Activated CD4-positive, CD25-positive, alpha-beta regulatory T cell treated with anti-CD3 and anti-CD28 coated beads, Interleukin-2, amount 50 U/mL, for 16 hours (primary cell): ENCODE data around the gene ABCA5.

Experiments
- DNase-seq: peaks from one replicate; pipeline ENCODE4 v3.0.0-alpha.2; 2020; ENCODE audit warnings: low read depth, low spot score

ABCA5 gene

GRCh38 chr17:69254187-69254586 is 72.7 kb downstream of the ABCA5 start:
- DNase-seq = no peak

GRCh38 chr17:69250641-69251040 is 76.3 kb downstream of the ABCA5 start:
- no peak for DNase-seq

GRCh38 chr17:69246726-69247375 is 80.1 kb downstream of the ABCA5 start:
- no peak for DNase-seq

DNA sequence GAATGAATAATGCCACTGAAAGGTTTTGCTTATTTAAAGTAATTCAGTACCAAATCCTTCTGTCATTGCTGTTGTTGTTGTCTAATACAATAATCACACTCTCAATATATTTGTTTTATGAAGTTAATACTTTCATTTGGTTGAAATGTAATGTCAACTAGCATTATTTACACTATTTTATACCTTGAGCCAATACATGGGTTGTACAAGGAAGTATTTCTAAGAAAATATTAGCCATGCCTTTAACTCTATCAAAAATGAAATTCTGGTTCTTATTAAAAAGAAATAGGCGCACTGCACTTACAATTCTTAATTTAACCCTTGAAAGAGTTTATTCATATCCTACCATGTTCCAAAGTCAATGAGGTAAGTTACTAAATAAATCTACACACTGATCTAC is 80.7 kb downstream of the ABCA5 start:
- no peak for DNase-seq

- DNase-seq = no peak
Observed at GRCh38 chr17:69245617-69246016, 81.3 kb downstream of the ABCA5 start.

DNA sequence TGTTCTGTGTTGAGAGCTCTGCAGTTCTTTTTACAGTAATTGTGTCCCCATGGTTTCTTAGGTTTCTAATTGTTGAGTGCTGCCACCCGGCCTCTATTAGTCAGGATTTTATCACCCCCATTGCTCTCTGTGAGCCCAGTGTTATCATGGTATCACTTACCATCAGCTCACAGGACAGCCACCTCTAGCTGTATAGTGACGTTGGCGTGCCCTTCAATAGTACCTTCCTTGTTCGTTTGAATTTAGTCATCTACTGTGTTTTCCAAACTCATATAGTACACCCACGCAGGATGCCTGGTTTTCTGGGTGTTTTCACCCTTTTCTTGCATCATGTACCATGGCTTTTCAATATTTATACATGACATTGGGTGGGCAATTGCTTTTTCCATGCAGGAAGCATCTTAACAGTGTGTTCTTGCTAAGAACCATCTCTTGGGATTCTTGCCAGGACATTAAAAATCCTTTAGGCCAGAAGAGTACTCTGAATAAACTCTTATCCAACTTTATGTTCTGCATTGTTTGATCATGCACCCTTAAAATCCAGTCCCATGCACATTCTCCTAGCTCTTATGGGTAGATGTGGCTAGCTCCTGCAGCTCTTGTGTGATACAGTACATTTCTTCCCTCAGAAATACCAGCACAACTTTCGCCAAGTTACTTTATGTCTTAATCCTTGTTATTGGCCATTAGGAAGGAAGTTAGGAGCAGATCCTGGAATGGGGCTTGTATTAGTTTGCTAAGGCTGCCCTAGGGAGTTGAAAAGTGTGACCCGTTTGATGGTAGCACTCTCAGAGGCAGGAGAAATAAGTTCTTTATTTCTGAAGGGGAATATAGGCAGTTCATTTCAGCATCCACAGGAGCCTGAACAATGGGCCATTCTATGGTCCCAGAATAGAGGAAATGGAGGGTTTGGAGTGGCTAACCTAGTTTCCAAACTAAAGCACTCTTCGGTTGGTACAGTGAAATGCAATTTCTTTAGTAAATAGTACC is 87.0 kb downstream of the ABCA5 start:
- DNase-seq = no peak

- no peak for DNase-seq
Observed at GRCh38 chr17:69236946-69237345, 90.0 kb downstream of the ABCA5 start.

DNA sequence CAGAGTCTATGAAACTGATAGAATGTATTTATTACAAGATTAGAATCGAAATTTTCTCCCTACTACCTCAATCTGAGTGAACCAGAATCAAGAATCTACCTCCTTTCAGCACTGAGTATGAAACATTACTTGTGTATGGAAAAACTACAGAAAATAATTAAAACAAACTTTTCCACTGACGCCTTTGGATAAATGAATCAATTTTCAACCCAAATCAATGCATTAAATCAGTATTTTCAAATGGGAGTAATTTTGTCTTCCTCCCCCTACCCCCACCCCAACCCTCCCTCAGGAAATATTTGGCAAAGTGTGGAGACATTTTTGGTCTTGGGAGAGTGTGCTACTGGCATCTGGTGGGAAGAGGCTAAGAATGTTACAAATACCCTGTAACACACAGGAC is 90.5 kb downstream of the ABCA5 start:
- no peak for DNase-seq

GRCh38 chr17:69235338-69236058 is 91.4 kb downstream of the ABCA5 start:
- DNase-seq = peak; percentile 16

GRCh38 chr17:69232650-69233049 is 94.3 kb downstream of the ABCA5 start:
- DNase-seq = no peak

GRCh38 chr17:69231521-69231920 is 95.4 kb downstream of the ABCA5 start:
- no peak for DNase-seq

DNA sequence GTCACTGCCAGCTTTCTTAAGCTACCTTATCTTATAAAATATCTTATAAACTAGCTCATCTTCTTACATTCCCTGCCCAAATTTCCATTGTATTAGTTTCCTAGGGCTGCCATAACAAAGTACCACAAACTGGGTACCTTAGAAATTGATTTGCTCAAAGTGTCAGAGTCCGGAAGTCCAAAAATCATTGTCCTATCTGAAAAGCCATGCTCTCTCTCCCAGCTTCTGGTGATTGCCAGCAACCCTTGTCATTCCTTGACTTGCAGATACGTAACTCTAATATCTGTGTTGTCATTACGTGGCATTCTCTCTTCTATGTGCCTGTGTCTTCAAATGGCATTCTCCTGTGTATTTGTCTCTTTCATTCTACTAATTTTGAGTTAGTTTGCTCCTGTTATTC is 96.0 kb downstream of the ABCA5 start:
- no peak for DNase-seq

- DNase-seq = no peak
Observed at GRCh38 chr17:69228576-69228975, 98.4 kb downstream of the ABCA5 start, which contains the start of gene ABCA10. Gene ABCA10 (minus strand): TSS chr17:69228824. CDS start chr17:69225358, 3,466 bp downstream.

DNA sequence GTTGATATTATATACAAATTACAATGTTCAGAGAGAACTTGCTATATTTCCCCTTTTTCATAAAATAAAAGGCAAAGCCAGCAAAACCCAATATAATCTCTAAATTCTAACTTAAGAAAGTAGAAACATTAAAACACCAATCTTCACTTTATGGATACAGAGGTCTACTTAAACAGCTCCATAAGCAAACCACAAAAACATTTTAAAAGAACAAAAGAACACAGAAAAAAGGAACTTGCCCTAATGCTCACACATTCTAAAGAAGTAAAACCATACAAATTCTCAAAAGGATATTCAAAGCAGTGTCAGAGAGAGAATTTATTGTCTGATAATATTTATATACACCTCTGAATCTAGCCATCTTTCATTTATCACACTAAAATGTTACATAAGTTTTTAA is 98.9 kb downstream of the ABCA5 start:
- no peak for DNase-seq

- DNase-seq = no peak
Observed at GRCh38 chr17:69227541-69227940, 99.4 kb downstream of the ABCA5 start.

- no peak for DNase-seq
Observed at GRCh38 chr17:69223809-69224208, 103.1 kb downstream of the ABCA5 start.

DNA sequence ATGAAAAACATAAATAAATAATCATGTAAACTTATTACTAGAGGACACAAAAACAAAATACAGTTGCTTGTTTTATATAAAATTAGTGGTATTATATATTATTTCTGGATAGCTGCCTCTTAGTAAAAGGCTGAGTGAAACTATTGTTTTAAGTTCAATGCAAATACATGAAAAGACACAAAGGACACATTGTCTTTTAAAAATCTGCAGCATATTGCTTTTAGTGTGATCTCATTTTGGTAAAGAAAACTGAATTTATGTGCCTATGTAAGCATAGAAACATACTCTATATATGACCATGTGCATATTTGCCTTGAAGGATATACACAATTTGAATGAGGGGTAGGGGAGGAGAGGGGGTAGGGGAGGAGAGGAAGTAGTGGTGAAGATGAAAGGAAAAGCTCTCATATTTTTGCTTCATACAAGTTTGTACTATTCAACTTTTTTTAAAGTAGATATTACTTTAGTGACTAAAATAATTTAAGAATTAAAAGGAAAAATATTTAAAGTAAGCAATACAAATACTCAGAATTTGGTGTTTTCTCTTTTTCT is 104.2 kb downstream of the ABCA5 start:
- DNase-seq = no peak

DNA sequence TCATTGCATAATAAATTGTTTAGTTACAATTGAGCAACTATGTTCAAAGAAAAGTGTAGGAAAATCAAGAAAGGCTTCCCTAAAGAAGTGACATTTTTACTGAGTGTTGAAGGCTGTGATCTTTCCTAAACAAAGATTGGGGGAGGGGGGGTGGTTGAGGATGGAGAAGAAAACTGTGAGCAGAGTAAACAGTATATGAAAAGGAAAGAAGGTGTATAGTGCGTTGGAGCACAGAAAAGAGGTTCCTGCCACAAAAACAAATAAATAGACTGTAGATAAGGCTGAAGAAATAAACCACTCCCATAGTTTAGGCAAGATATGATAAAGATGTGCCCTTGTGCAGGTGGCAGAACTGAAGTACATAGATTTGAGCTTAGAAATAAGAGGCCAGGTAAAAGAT is 106.8 kb downstream of the ABCA5 start:
- DNase-seq = no peak

GRCh38 chr17:69218986-69219385 is 107.9 kb downstream of the ABCA5 start:
- DNase-seq = no peak

- no peak for DNase-seq
Observed at GRCh38 chr17:69213059-69213813, 113.7 kb downstream of the ABCA5 start.

- DNase-seq = no peak
Observed at GRCh38 chr17:69208640-69209039, 118.3 kb downstream of the ABCA5 start.
